ENCODE data around the gene CYBA. TPM values are rescaled to one million over a fixed set of nuclear protein-coding genes. Genes with fewer than 3 reads are reported as not detected.

Gene CYBA
- total RNA-seq = 100 to 1,000 TPM; 155 to 200 TPM

GRCh38 chr16:88650749-88651275 is at the start of gene CYBA:
Gene CYBA (minus strand): TSS chr16:88651053. CDS start chr16:88651013, 40 bp downstream.
- Mint-ChIP-seq H3K9me3 (ENCODE audit: low read depth) (no peaks in the 10 kb centered on the region), H3K36me3 (ENCODE audit: low read depth) (peaks cover 18% of the 10 kb centered on the region), H3K27me3 (no peaks in the 10 kb centered on the region), H3K4me1 (peaks cover 15% of the 10 kb centered on the region), H3K27ac (peak within 1 kb of the TSS; percentile 93), H3K4me3 (peak within 1 kb of the TSS; percentile 85)
- ATAC-seq (peak; percentile 87), DNase-seq (peak; percentile 92)
- CTCF ChIA-PET = no interaction called here
- intact Hi-C loops (cut with DNase I, micrococcal nuclease) = loop anchor here (1.0 to 2.0 kb wide), 17 partner anchors 12 to 542 kb away; partner anchors contain the start of genes MVD (in 2 of the 2), ZFPM1 (in 2 of the 2), CDT1 (in 1 of the 2) and CTU2 (in 1 of the 2)
- POLR2A ChIA-PET = no interaction called here

- CTCF ChIA-PET = interaction anchor here (1.3 kb wide), 1 partner anchor 15 kb away, joined by 6 read pairs; no protein-coding TSS in a partner anchor
- POLR2A ChIA-PET = interaction anchor here (0.6 to 2.6 kb wide), 4 partner anchors 13 to 110 kb away, joined by 3 to 7 read pairs (median 3); no protein-coding TSS in a partner anchor
- Mint-ChIP-seq H3K27me3 (no peaks in the 10 kb centered on the region), H3K4me1 (peaks cover 55% of the 10 kb centered on the region), H3K9me3 (ENCODE audit: low read depth) (no peaks in the 10 kb centered on the region), H3K27ac (peak overlapping the region; percentile 97), H3K36me3 (ENCODE audit: low read depth) (peaks cover 31% of the 10 kb centered on the region), H3K4me3 (peak overlapping the region; percentile 92)
- no peak for DNase-seq
- intact Hi-C loops (cut with DNase I, micrococcal nuclease) = loop anchor here (2.0 to 5.0 kb wide), 4 partner anchors 13 to 1308 kb away; partner anchors contain the start of genes MAP1LC3B (in 1 of the 2), SNAI3 (in 1 of the 2) and ZFPM1 (in 1 of the 2)
- no peak for ATAC-seq
Measured at GRCh38 chr16:88700322-88700635, 49.4 kb upstream of the CYBA start.

GRCh38 chr16:88699180-88699579 is 48.3 kb upstream of the CYBA start:
- ATAC-seq (no peak), DNase-seq (no peak)
- ChIA-PET POLR2A (no interaction called here), CTCF (no interaction called here)
- intact Hi-C loops (cut with DNase I, micrococcal nuclease) = no loop called here
- Mint-ChIP-seq H3K27ac (no peak overlapping the region), H3K27me3 (no peaks in the 10 kb centered on the region), H3K4me3 (no peak overlapping the region), H3K9me3 (ENCODE audit: low read depth) (no peaks in the 10 kb centered on the region), H3K36me3 (ENCODE audit: low read depth) (peaks cover 29% of the 10 kb centered on the region), H3K4me1 (peaks cover 49% of the 10 kb centered on the region)

- ATAC-seq (no peak), DNase-seq (no peak)
- ChIA-PET CTCF (no interaction called here), POLR2A (no interaction called here)
- peaks cover 46% of the 10 kb centered on the region for H3K4me1 Mint-ChIP-seq
- H3K4me3 Mint-ChIP-seq = no peak overlapping the region
- H3K27me3 Mint-ChIP-seq = no peaks in the 10 kb centered on the region
- no peak overlapping the region for H3K27ac Mint-ChIP-seq
- H3K36me3 Mint-ChIP-seq (ENCODE audit: low read depth) = peaks cover 29% of the 10 kb centered on the region
- intact Hi-C loops (cut with DNase I, micrococcal nuclease) = no loop called here
- no peaks in the 10 kb centered on the region for H3K9me3 Mint-ChIP-seq (ENCODE audit: low read depth)
Measured at GRCh38 chr16:88698646-88699045, 47.8 kb upstream of the CYBA start.

- intact Hi-C loops (cut with DNase I, micrococcal nuclease) = no loop called here
- H3K27me3 Mint-ChIP-seq = no peaks in the 10 kb centered on the region
- POLR2A ChIA-PET = no interaction called here
- DNase-seq (peak; percentile 48), ATAC-seq (no peak)
- H3K36me3 Mint-ChIP-seq (ENCODE audit: low read depth) = peaks cover 27% of the 10 kb centered on the region
- H3K27ac Mint-ChIP-seq = no peak overlapping the region
- no peak overlapping the region for H3K4me3 Mint-ChIP-seq
- peaks cover 43% of the 10 kb centered on the region for H3K4me1 Mint-ChIP-seq
- no peaks in the 10 kb centered on the region for H3K9me3 Mint-ChIP-seq (ENCODE audit: low read depth)
- CTCF ChIA-PET = no interaction called here
Measured at GRCh38 chr16:88697831-88698615, 47.2 kb upstream of the CYBA start.

GRCh38 chr16:88697116-88697830 is 46.4 kb upstream of the CYBA start:
- H3K4me1 Mint-ChIP-seq = peaks cover 45% of the 10 kb centered on the region
- no peaks in the 10 kb centered on the region for H3K9me3 Mint-ChIP-seq (ENCODE audit: low read depth)
- intact Hi-C loops (cut with DNase I, micrococcal nuclease) = no loop called here
- no peak for DNase-seq
- H3K36me3 Mint-ChIP-seq (ENCODE audit: low read depth) = peaks cover 22% of the 10 kb centered on the region
- ATAC-seq = no peak
- POLR2A ChIA-PET = no interaction called here
- H3K27me3 Mint-ChIP-seq = no peaks in the 10 kb centered on the region
- H3K4me3 Mint-ChIP-seq = no peak overlapping the region
- no peak overlapping the region for H3K27ac Mint-ChIP-seq
- CTCF ChIA-PET = interaction anchor here (0.5 kb wide), 1 partner anchor 19 kb away, joined by 3 read pairs; no protein-coding TSS in a partner anchor

GRCh38 chr16:88696441-88696840 is 45.6 kb upstream of the CYBA start:
- Mint-ChIP-seq H3K4me3 (no peak overlapping the region), H3K27ac (no peak overlapping the region), H3K4me1 (peaks cover 45% of the 10 kb centered on the region), H3K36me3 (ENCODE audit: low read depth) (peaks cover 22% of the 10 kb centered on the region), H3K27me3 (no peaks in the 10 kb centered on the region), H3K9me3 (ENCODE audit: low read depth) (no peaks in the 10 kb centered on the region)
- intact Hi-C loops (cut with DNase I, micrococcal nuclease) = no loop called here
- POLR2A ChIA-PET = no interaction called here
- CTCF ChIA-PET = interaction anchor here (0.5 to 1.5 kb wide), 2 partner anchors 19 to 21 kb away, joined by 3 read pairs; no protein-coding TSS in a partner anchor
- ATAC-seq = no peak
- DNase-seq = no peak

GRCh38 chr16:88695753-88696152 is 44.9 kb upstream of the CYBA start:
- Mint-ChIP-seq H3K27ac (no peak overlapping the region), H3K36me3 (ENCODE audit: low read depth) (peaks cover 22% of the 10 kb centered on the region), H3K4me1 (peaks cover 48% of the 10 kb centered on the region), H3K9me3 (ENCODE audit: low read depth) (no peaks in the 10 kb centered on the region), H3K27me3 (no peaks in the 10 kb centered on the region), H3K4me3 (no peak overlapping the region)
- intact Hi-C loops (cut with DNase I, micrococcal nuclease) = no loop called here
- POLR2A ChIA-PET = no interaction called here
- DNase-seq (no peak), ATAC-seq (no peak)
- CTCF ChIA-PET = interaction anchor here (1.5 kb wide), 1 partner anchor 21 kb away, joined by 3 read pairs; no protein-coding TSS in a partner anchor

- H3K9me3 Mint-ChIP-seq (ENCODE audit: low read depth) = no peaks in the 10 kb centered on the region
- intact Hi-C loops (cut with DNase I, micrococcal nuclease) = no loop called here
- ATAC-seq (no peak), DNase-seq (no peak)
- no peak overlapping the region for H3K27ac Mint-ChIP-seq
- ChIA-PET POLR2A (no interaction called here), CTCF (interaction anchor here (1.5 kb wide), 1 partner anchor 20 kb away, joined by 3 read pairs; no protein-coding TSS in a partner anchor)
- no peak overlapping the region for H3K4me3 Mint-ChIP-seq
- peaks cover 49% of the 10 kb centered on the region for H3K4me1 Mint-ChIP-seq
- H3K36me3 Mint-ChIP-seq (ENCODE audit: low read depth) = peaks cover 18% of the 10 kb centered on the region
- no peaks in the 10 kb centered on the region for H3K27me3 Mint-ChIP-seq
Measured at GRCh38 chr16:88695218-88695617, 44.4 kb upstream of the CYBA start.

- ChIA-PET POLR2A (no interaction called here), CTCF (no interaction called here)
- Mint-ChIP-seq H3K27ac (no peak overlapping the region), H3K36me3 (ENCODE audit: low read depth) (peaks cover 11% of the 10 kb centered on the region), H3K27me3 (no peaks in the 10 kb centered on the region), H3K4me3 (no peak overlapping the region), H3K4me1 (peaks cover 41% of the 10 kb centered on the region), H3K9me3 (ENCODE audit: low read depth) (no peaks in the 10 kb centered on the region)
- intact Hi-C loops (cut with DNase I, micrococcal nuclease) = no loop called here
- DNase-seq = no peak
- ATAC-seq = no peak
Measured at GRCh38 chr16:88694221-88695087, 43.6 kb upstream of the CYBA start.

Measured in activated CD4-positive, alpha-beta T cell treated with anti-CD3 and anti-CD28 coated beads for 36 hours (primary cell).